ENCODE data around the gene SRSF3.
"Not testable (repeated sequence)": the region's sequence is repeated elsewhere in the genome, so short reads cannot be mapped to it uniquely, and the experiment has no call there.

GRCh38 chr6:36611679-36612078 is 17.5 kb downstream of the SRSF3 start:
- not testable (repeated sequence) for TF ChIP-seq CTCF, EP300 (IDR thresholded peaks at IDR 0.05)

All from gastroesophageal sphincter (tissue), 3 donors.